ENCODE results near the gene MYOM1. TPM values are rescaled to one million over a fixed set of nuclear protein-coding genes. Genes with fewer than 3 reads are reported as not detected.

The MYOM1 gene
- total RNA-seq, 1 donor from 2014 or later, result 0.49 TPM

GRCh38 chr18:3056311-3056710, 163.5 kb downstream of the MYOM1 start:
- DNase-seq (ENCODE audit: low spot score), result no peak
- TF ChIP-seq CTCF (IDR thresholded peaks at IDR 0.05; ENCODE audit: unreplicated experiment), result no peak
- Mint-ChIP-seq H3K36me3 (ENCODE audit: low read depth, unreplicated experiment) (peaks cover 9% of the 10 kb centered on the region), H3K27ac (ENCODE audit: unreplicated experiment) (peak overlapping the region; percentile 20), H3K27me3 (ENCODE audit: unreplicated experiment) (peaks cover 13% of the 10 kb centered on the region), H3K4me3 (ENCODE audit: unreplicated experiment) (no peak overlapping the region), H3K4me1 (ENCODE audit: unreplicated experiment) (peaks cover 34% of the 10 kb centered on the region), H3K9me3 (ENCODE audit: unreplicated experiment) (no peaks in the 10 kb centered on the region)

GRCh38 chr18:3055816-3056215, 164.0 kb downstream of the MYOM1 start:
- H3K27ac Mint-ChIP-seq (ENCODE audit: unreplicated experiment), result no peak overlapping the region
- H3K4me1 Mint-ChIP-seq (ENCODE audit: unreplicated experiment), result peaks cover 31% of the 10 kb centered on the region
- H3K9me3 Mint-ChIP-seq (ENCODE audit: unreplicated experiment), result no peaks in the 10 kb centered on the region
- H3K27me3 Mint-ChIP-seq (ENCODE audit: unreplicated experiment), result peaks cover 13% of the 10 kb centered on the region
- H3K4me3 Mint-ChIP-seq (ENCODE audit: unreplicated experiment), result no peak overlapping the region
- no peak for TF ChIP-seq CTCF (IDR thresholded peaks at IDR 0.05; ENCODE audit: unreplicated experiment)
- H3K36me3 Mint-ChIP-seq (ENCODE audit: low read depth, unreplicated experiment), result peaks cover 9% of the 10 kb centered on the region
- no peak for DNase-seq (ENCODE audit: low spot score)

GRCh38 chr18:3055186-3055728, 164.5 kb downstream of the MYOM1 start:
- peaks cover 13% of the 10 kb centered on the region for H3K27me3 Mint-ChIP-seq (ENCODE audit: unreplicated experiment)
- DNase-seq (ENCODE audit: low spot score), result no peak
- H3K27ac Mint-ChIP-seq (ENCODE audit: unreplicated experiment), result no peak overlapping the region
- no peaks in the 10 kb centered on the region for H3K9me3 Mint-ChIP-seq (ENCODE audit: unreplicated experiment)
- peaks cover 25% of the 10 kb centered on the region for H3K4me1 Mint-ChIP-seq (ENCODE audit: unreplicated experiment)
- no peak for TF ChIP-seq CTCF (IDR thresholded peaks at IDR 0.05; ENCODE audit: unreplicated experiment)
- no peak overlapping the region for H3K4me3 Mint-ChIP-seq (ENCODE audit: unreplicated experiment)
- peaks cover 9% of the 10 kb centered on the region for H3K36me3 Mint-ChIP-seq (ENCODE audit: low read depth, unreplicated experiment)

GRCh38 chr18:3054780-3055179, 165.0 kb downstream of the MYOM1 start:
- Mint-ChIP-seq H3K9me3 (ENCODE audit: unreplicated experiment) (no peaks in the 10 kb centered on the region), H3K27me3 (ENCODE audit: unreplicated experiment) (peaks cover 13% of the 10 kb centered on the region), H3K4me3 (ENCODE audit: unreplicated experiment) (no peak overlapping the region), H3K4me1 (ENCODE audit: unreplicated experiment) (peaks cover 24% of the 10 kb centered on the region), H3K36me3 (ENCODE audit: low read depth, unreplicated experiment) (peaks cover 9% of the 10 kb centered on the region), H3K27ac (ENCODE audit: unreplicated experiment) (no peak overlapping the region)
- TF ChIP-seq CTCF (IDR thresholded peaks at IDR 0.05; ENCODE audit: unreplicated experiment), result no peak
- no peak for DNase-seq (ENCODE audit: low spot score)

GRCh38 chr18:3054214-3054613, 165.6 kb downstream of the MYOM1 start:
- no peak for TF ChIP-seq CTCF (IDR thresholded peaks at IDR 0.05; ENCODE audit: unreplicated experiment)
- peaks cover 9% of the 10 kb centered on the region for H3K36me3 Mint-ChIP-seq (ENCODE audit: low read depth, unreplicated experiment)

More at GRCh38 chr18:3054214-3054613, 165.6 kb downstream of the MYOM1 start:
- H3K4me1 Mint-ChIP-seq (ENCODE audit: unreplicated experiment), result peaks cover 24% of the 10 kb centered on the region
- no peak overlapping the region for H3K27ac Mint-ChIP-seq (ENCODE audit: unreplicated experiment)
- peaks cover 13% of the 10 kb centered on the region for H3K27me3 Mint-ChIP-seq (ENCODE audit: unreplicated experiment)
- no peak overlapping the region for H3K4me3 Mint-ChIP-seq (ENCODE audit: unreplicated experiment)
- no peak for DNase-seq (ENCODE audit: low spot score)
- no peaks in the 10 kb centered on the region for H3K9me3 Mint-ChIP-seq (ENCODE audit: unreplicated experiment)

Data from endothelial cell (in vitro differentiated cells).